ENCODE results near the gene PRKCB. TPM values are rescaled to one million over a fixed set of nuclear protein-coding genes. Genes with fewer than 3 reads are reported as not detected.

The PRKCB gene
- total and polyA plus RNA-seq, 2 donors from 2014 or later = 0.62 to 17.8 TPM

DNA sequence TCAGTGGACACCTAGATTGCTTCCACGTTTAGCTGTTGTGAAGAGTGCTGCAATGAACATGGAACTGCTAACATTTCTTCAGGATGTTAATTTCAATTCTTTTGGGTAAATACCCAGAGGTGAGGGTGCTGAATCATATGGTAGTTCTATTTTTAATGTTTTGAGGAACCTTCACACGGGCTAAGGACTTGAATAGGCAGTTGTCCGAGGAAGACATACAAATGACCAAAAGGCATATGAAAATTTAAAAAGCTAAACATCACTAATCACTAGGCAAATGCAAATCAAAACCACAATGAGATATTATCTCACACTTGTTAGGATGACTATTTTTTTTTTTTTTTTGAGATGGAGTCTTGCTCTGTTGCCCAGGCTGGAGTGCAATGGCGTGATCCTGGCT is 173.3 kb downstream of the PRKCB start:
- Histone ChIP-seq H3K36me3 (ENCODE audit: control insufficient read depth in 2 of 3, insufficient read depth in 3 of 3, low read length in 3 of 3) (no peaks in the 10 kb centered on the region), H3K9me3 (ENCODE audit: control insufficient read depth in 2 of 3, insufficient read depth in 1 of 3, low read length in 3 of 3) (no peaks in the 10 kb centered on the region), H3K4me3 (ENCODE audit: low read length in 3 of 3) (no peak overlapping the region), H3K9ac (ENCODE audit: low read length in 3 of 3) (no peak overlapping the region), H3K27me3 (ENCODE audit: control insufficient read depth, insufficient read depth, low read length) (no peaks in the 10 kb centered on the region), H3K4me1 (ENCODE audit: control insufficient read depth in 2 of 3, insufficient read depth in 2 of 3, low read depth in 1 of 3, low read length in 3 of 3) (no peaks in the 10 kb centered on the region), H3K27ac (ENCODE audit: low read depth in 2 of 2, low read length in 2 of 2) (no peak overlapping the region)
- FAIRE-seq = no peak
- DNase-seq = no peak
- intact Hi-C loops (cut with DNase I) = no loop called here
- TF ChIP-seq, protein P1, sequence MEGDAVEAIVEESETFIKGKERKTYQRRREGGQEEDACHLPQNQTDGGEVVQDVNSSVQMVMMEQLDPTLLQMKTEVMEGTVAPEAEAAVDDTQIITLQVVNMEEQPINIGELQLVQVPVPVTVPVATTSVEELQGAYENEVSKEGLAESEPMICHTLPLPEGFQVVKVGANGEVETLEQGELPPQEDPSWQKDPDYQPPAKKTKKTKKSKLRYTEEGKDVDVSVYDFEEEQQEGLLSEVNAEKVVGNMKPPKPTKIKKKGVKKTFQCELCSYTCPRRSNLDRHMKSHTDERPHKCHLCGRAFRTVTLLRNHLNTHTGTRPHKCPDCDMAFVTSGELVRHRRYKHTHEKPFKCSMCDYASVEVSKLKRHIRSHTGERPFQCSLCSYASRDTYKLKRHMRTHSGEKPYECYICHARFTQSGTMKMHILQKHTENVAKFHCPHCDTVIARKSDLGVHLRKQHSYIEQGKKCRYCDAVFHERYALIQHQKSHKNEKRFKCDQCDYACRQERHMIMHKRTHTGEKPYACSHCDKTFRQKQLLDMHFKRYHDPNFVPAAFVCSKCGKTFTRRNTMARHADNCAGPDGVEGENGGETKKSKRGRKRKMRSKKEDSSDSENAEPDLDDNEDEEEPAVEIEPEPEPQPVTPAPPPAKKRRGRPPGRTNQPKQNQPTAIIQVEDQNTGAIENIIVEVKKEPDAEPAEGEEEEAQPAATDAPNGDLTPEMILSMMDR (IDR thresholded peaks at IDR 0.05; ENCODE audit: borderline replicate concordance, extremely low read depth, insufficient read depth) = no peak

DNA sequence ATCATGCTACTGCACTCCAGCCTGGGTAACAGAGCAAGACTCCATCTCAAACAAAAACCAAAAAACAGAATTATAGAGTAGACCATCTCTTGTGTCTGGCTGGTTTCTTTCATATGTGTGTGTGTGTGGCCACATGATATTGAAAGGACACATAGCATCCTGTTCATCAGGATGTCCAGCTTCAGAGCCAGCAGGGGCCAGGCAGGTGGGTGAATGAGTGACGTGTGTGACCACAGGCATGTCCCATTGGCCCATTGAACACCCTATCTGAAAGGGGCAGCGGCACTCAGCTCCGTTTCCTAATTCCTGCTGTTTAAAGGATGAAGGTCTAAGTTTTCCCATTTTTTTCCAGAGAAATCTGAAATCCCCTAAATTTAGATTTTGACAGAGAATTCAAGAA is 174.2 kb downstream of the PRKCB start:
- H3K4me3 ChIP-seq (ENCODE audit: low read length in 3 of 3) = no peak overlapping the region
- FAIRE-seq = no peak
- H3K9me3 ChIP-seq (ENCODE audit: control insufficient read depth in 2 of 3, insufficient read depth in 1 of 3, low read length in 3 of 3) = no peaks in the 10 kb centered on the region
- H3K27ac ChIP-seq (ENCODE audit: low read depth in 2 of 2, low read length in 2 of 2) = no peak overlapping the region
- intact Hi-C loops (cut with DNase I) = no loop called here
- DNase-seq = no peak
- no peaks in the 10 kb centered on the region for H3K36me3 ChIP-seq (ENCODE audit: control insufficient read depth in 2 of 3, insufficient read depth in 3 of 3, low read length in 3 of 3)
- H3K9ac ChIP-seq (ENCODE audit: low read length in 3 of 3) = no peak overlapping the region
- no peaks in the 10 kb centered on the region for H3K4me1 ChIP-seq (ENCODE audit: control insufficient read depth in 2 of 3, insufficient read depth in 2 of 3, low read depth in 1 of 3, low read length in 3 of 3)
- H3K27me3 ChIP-seq (ENCODE audit: control insufficient read depth, insufficient read depth, low read length) = no peaks in the 10 kb centered on the region
- TF ChIP-seq, protein P1 (IDR thresholded peaks at IDR 0.05; ENCODE audit: borderline replicate concordance, extremely low read depth, insufficient read depth) = no peak

DNA sequence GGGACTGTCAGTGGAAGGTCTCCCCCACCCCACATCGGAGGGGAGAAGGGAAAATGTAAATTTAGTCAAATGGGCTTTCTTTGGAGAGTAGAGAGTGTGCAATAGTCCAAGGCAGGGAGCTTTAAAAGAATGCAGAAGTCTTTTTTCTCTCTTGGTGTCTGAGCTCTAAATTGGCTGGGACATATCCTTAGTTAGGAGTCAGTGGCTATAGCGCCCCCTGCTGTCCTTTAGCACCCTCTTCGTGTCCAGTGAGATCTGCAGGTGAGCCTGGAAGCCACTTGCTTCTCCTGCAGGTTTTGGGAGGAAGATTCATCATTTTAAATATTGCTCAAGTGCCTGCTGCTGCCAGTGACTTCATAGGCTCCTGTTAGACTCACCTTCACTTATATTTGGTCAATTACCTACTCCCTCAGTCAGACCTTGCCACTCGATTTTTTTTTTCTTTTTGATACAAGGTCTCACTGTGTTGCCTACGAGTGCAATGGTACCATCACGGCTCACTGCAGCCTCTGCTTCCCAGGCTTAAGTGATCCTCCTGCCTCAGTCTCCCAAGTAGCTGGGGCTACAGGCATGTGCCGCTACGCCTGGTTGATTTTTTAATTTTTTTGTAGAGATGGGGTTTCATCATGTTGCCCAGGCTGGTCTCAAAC is 174.8 kb downstream of the PRKCB start:
- FAIRE-seq = no peak
- intact Hi-C loops (cut with DNase I) = no loop called here

More for the DNA sequence above, 174.8 kb downstream of the PRKCB start:
- Histone ChIP-seq H3K27ac (ENCODE audit: low read depth in 2 of 2, low read length in 2 of 2) (no peak overlapping the region), H3K27me3 (ENCODE audit: control insufficient read depth, insufficient read depth, low read length) (no peaks in the 10 kb centered on the region), H3K9me3 (ENCODE audit: control insufficient read depth in 2 of 3, insufficient read depth in 1 of 3, low read length in 3 of 3) (no peaks in the 10 kb centered on the region), H3K9ac (ENCODE audit: low read length in 3 of 3) (no peak overlapping the region), H3K4me1 (ENCODE audit: control insufficient read depth in 2 of 3, insufficient read depth in 2 of 3, low read depth in 1 of 3, low read length in 3 of 3) (no peaks in the 10 kb centered on the region), H3K36me3 (ENCODE audit: control insufficient read depth in 2 of 3, insufficient read depth in 3 of 3, low read length in 3 of 3) (no peaks in the 10 kb centered on the region), H3K4me3 (ENCODE audit: low read length in 3 of 3) (no peak overlapping the region)
- peak in 4 of 5 donors; percentile 68 to 91 (median 84) for DNase-seq
- TF ChIP-seq, protein P1 (IDR thresholded peaks at IDR 0.05; ENCODE audit: borderline replicate concordance, extremely low read depth, insufficient read depth) = peak; percentile 56

Measured in kidney (tissue), 14 donors.